Measurements from ENCODE around the gene SOX5.

Gene SOX5

GRCh38 chr12:23854598-23854997, 94.9 kb downstream of the SOX5 start:
- H2AFZ ChIP-seq (ENCODE audit: low read length), result no peak overlapping the region
- no peak overlapping the region for H3K4me2 ChIP-seq (ENCODE audit: low read depth, low read length, poor library complexity, severe bottlenecking)
- no peaks in the 10 kb centered on the region for H3K9me2 ChIP-seq (replicated peaks; ENCODE audit: low read depth, low read length)
- H3K9me3 ChIP-seq (ENCODE audit: insufficient read depth, low read depth, low read length), result no peaks in the 10 kb centered on the region; the same call in 1 of the 2 replicates
- no peaks in the 10 kb centered on the region for H3K27me3 ChIP-seq (ENCODE audit: insufficient read depth, low read length, poor library complexity, severe bottlenecking)
- no peak overlapping the region for H3K9ac ChIP-seq (ENCODE audit: low read depth, low read length, poor library complexity, severe bottlenecking)
- H3K79me2 ChIP-seq (ENCODE audit: insufficient read depth, low read length), result no peaks in the 10 kb centered on the region
- no peaks in the 10 kb centered on the region for H4K20me1 ChIP-seq (ENCODE audit: insufficient read depth, low read length, poor library complexity, severe bottlenecking)
- no peaks in the 10 kb centered on the region for H3F3A ChIP-seq (ENCODE audit: low read depth)
- no peak overlapping the region for H3K4me3 ChIP-seq (ENCODE audit: low read length, poor library complexity, severe bottlenecking)
- H3K4me1 ChIP-seq (ENCODE audit: insufficient read depth, low read length, poor library complexity, severe bottlenecking), result no peaks in the 10 kb centered on the region
- H3K36me3 ChIP-seq (ENCODE audit: insufficient read depth, low read length), result no peaks in the 10 kb centered on the region
- TF ChIP-seq CTCF (conservative IDR thresholded peaks at IDR 0.05; ENCODE audit: low read length), result no peak
- TF ChIP-seq EZH2phosphoT487 (IDR thresholded peaks at IDR 0.05; ENCODE audit: borderline replicate concordance), result no peak

DNA sequence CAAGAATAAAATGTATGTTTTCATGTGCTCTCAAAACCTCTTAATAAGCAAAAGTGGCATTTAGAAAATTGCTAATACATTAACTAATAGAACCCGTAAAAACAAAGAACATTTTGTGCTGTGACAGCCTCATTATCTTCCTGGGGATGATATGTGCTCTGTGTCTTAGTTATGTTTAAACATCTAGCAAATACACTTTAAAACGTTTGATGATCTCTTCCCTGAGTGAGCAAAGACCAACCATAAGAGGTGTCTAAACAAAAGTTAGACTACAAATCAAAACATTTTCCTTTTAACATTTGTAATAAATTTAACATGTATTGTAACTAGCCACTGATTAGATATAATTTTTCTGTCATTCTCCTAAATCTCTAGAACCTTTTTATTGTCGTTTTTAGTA, 95.8 kb downstream of the SOX5 start:
- TF ChIP-seq CTCF (conservative IDR thresholded peaks at IDR 0.05; ENCODE audit: low read length) (no peak), EZH2phosphoT487 (IDR thresholded peaks at IDR 0.05; ENCODE audit: borderline replicate concordance) (no peak)

DNA sequence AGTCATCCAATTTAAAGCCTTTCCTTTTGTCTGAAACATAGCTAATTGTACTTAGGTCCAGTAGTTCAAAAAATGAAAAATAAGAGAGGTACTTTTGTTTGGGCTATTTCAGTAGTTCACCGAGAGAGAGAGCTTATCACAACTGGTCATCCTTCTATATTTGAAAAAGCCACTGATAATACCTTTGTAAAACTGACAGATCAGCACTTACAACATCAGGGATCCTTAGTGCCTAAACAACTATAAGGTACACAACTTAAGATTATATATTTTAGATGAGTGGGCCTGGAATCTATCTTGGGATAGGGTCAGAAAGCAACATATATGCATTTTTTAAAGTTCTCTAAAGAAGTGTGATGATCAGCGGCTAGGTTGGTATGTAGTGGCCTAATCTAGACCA, 97.9 kb downstream of the SOX5 start:
- no peaks in the 10 kb centered on the region for H3K79me2 ChIP-seq (ENCODE audit: insufficient read depth, low read length)
- H3K4me1 ChIP-seq (ENCODE audit: insufficient read depth, low read length, poor library complexity, severe bottlenecking), result no peaks in the 10 kb centered on the region
- H3K27me3 ChIP-seq (ENCODE audit: insufficient read depth, low read length, poor library complexity, severe bottlenecking), result no peaks in the 10 kb centered on the region
- no peaks in the 10 kb centered on the region for H4K20me1 ChIP-seq (ENCODE audit: insufficient read depth, low read length, poor library complexity, severe bottlenecking)
- TF ChIP-seq CTCF (conservative IDR thresholded peaks at IDR 0.05; ENCODE audit: low read length) (no peak), EZH2phosphoT487 (IDR thresholded peaks at IDR 0.05; ENCODE audit: borderline replicate concordance) (no peak)
- no peaks in the 10 kb centered on the region for H3K9me3 ChIP-seq (ENCODE audit: insufficient read depth, low read depth, low read length)
- no peaks in the 10 kb centered on the region for H3F3A ChIP-seq (ENCODE audit: low read depth)
- H3K9me2 ChIP-seq (replicated peaks; ENCODE audit: low read depth, low read length), result no peaks in the 10 kb centered on the region
- H3K9ac ChIP-seq (ENCODE audit: low read depth, low read length, poor library complexity, severe bottlenecking), result no peak overlapping the region
- no peaks in the 10 kb centered on the region for H3K36me3 ChIP-seq (ENCODE audit: insufficient read depth, low read length)
- H2AFZ ChIP-seq (ENCODE audit: low read length), result no peak overlapping the region
- no peak overlapping the region for H3K4me3 ChIP-seq (ENCODE audit: low read length, poor library complexity, severe bottlenecking)
- H3K4me2 ChIP-seq (ENCODE audit: low read depth, low read length, poor library complexity, severe bottlenecking), result no peak overlapping the region

More for the DNA sequence above, 95.8 kb downstream of the SOX5 start:
- Histone ChIP-seq H3K9me3 (ENCODE audit: insufficient read depth, low read depth, low read length) (no peaks in the 10 kb centered on the region), H3K4me2 (ENCODE audit: low read depth, low read length, poor library complexity, severe bottlenecking) (no peak overlapping the region), H4K20me1 (ENCODE audit: insufficient read depth, low read length, poor library complexity, severe bottlenecking) (no peaks in the 10 kb centered on the region), H3K36me3 (ENCODE audit: insufficient read depth, low read length) (no peaks in the 10 kb centered on the region), H3K4me1 (ENCODE audit: insufficient read depth, low read length, poor library complexity, severe bottlenecking) (no peaks in the 10 kb centered on the region), H3K9me2 (replicated peaks; ENCODE audit: low read depth, low read length) (no peaks in the 10 kb centered on the region), H2AFZ (ENCODE audit: low read length) (no peak overlapping the region), H3K4me3 (ENCODE audit: low read length, poor library complexity, severe bottlenecking) (no peak overlapping the region), H3K27me3 (ENCODE audit: insufficient read depth, low read length, poor library complexity, severe bottlenecking) (no peaks in the 10 kb centered on the region), H3K79me2 (ENCODE audit: insufficient read depth, low read length) (no peaks in the 10 kb centered on the region), H3F3A (ENCODE audit: low read depth) (no peaks in the 10 kb centered on the region), H3K9ac (ENCODE audit: low read depth, low read length, poor library complexity, severe bottlenecking) (no peak overlapping the region)
